Measurements from ENCODE around the gene ADARB1.
A peak's percentile ranks its signal among the peaks of the same experiment; 100 is the strongest.

The ADARB1 gene

DNA sequence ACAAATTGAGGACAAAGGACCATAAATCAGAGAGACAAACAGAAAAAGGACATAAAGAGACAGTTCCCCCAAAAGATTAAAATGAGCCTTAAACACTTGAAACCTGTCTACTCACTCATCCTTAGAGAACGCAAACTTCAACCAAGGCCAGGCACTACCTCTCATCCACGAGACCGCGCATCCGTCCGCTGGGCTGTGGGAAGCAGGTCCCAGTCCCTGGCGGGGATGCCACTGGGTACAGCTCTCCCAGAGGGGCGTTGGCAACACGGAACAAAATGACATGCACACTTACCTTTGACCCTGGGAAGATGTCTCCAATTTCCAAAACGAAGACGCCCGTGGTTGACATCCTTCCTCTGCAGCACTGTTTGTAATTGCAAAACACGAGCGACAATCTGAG is 16.5 kb upstream of the ADARB1 start:
- TF ChIP-seq, protein P1, sequence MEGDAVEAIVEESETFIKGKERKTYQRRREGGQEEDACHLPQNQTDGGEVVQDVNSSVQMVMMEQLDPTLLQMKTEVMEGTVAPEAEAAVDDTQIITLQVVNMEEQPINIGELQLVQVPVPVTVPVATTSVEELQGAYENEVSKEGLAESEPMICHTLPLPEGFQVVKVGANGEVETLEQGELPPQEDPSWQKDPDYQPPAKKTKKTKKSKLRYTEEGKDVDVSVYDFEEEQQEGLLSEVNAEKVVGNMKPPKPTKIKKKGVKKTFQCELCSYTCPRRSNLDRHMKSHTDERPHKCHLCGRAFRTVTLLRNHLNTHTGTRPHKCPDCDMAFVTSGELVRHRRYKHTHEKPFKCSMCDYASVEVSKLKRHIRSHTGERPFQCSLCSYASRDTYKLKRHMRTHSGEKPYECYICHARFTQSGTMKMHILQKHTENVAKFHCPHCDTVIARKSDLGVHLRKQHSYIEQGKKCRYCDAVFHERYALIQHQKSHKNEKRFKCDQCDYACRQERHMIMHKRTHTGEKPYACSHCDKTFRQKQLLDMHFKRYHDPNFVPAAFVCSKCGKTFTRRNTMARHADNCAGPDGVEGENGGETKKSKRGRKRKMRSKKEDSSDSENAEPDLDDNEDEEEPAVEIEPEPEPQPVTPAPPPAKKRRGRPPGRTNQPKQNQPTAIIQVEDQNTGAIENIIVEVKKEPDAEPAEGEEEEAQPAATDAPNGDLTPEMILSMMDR (conservative IDR thresholded peaks at IDR 0.05): no peak
- H3K27ac ChIP-seq: no peak overlapping the region

DNA sequence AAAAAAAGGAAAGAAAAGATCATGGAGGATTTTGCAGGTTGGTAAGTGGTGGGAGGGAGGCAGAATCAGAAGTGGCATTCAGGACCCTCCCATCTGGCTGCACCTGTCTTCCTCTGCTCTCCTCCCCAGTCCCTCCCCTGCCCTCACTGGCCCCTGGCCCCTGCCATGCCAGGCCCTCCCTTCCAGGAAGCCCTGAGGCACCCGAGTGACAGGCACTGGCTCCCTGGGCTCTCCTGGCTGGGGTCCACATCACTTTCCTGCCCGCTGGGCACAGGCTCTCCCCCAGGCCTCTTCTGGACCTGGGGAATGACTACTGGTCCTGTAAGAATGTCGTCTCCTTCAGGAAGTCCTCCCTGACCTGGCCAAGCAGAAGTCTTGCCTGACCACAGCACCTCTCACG is 15.3 kb upstream of the ADARB1 start:
- TF ChIP-seq, protein P1 (conservative IDR thresholded peaks at IDR 0.05): no peak
- H3K27ac ChIP-seq: no peak overlapping the region

DNA sequence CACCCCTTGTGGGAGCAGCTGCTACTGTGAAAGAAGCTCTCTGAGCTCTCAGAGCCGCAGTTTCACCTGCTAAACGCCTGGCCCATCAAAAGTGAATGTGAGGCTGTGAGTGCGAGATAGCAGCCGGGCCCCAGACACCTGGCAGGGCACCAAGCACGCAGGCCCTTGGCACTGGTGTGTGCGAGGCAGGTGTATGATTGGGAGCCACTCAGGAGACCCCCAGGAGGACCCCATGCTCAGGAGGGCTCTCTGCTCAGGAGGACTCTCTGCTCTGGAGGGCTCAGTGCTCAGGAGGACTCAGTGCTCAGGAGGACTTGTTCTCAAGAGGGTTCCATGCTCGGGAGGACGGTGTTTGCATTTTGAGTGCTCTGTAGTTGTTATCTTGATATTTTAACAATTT is 14.3 kb upstream of the ADARB1 start:
- TF ChIP-seq, protein P1 (conservative IDR thresholded peaks at IDR 0.05): no peak
- peak overlapping the region; percentile 51 for H3K27ac ChIP-seq

DNA sequence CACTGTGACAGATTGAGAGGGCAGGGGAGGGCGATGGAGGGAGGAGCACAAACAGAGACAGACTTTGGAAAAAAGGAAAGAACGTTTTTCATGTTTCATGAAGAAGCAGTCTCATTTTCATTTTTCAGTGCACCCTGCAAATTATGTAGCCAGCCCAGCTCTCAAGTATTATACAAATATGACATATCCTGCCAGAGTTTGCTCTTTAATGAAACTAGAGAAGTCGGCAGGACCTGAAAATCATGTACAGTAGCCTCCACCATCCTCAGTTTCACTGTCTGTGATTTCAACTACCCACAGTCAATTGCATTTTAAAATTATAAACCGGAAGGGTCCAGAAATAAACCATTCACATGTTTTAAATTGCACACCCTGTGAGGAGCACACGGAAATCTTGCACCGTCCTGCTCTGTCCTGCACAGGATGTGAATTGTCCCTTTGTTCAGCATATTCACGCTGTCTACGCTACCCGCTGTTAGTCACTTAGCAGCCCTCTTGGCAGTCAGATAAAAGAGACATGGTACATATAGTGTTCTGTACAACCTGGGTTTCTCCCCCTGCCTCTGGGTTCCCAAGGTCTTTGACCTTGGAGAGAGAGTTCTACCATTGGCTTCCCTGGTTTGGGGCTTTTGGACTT is 13.6 kb upstream of the ADARB1 start:
- peak overlapping the region; percentile 51 for H3K27ac ChIP-seq
- TF ChIP-seq, protein P1 (conservative IDR thresholded peaks at IDR 0.05): no peak

DNA sequence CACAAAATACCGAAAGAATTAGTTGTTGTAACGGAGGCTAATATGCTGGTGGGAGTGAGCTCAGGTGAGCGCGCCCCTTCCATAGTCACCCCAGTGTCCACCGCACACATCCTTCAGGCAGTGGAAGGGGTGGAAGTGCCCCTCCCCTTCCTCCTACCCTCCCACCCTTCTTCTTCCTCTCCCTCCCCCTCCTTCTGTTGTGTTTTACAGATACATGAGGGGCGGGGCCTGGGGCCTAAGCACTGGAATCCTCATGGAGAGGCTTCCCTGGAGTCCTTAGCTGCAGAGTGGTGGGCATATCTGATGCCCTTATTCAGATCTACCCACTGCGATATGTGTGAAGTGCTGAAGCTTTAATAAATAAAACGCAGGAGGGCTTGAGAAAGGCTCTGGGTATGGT is 10.3 kb upstream of the ADARB1 start:
- H3K27ac ChIP-seq: no peak overlapping the region
- TF ChIP-seq, protein P1 (conservative IDR thresholded peaks at IDR 0.05): no peak

DNA sequence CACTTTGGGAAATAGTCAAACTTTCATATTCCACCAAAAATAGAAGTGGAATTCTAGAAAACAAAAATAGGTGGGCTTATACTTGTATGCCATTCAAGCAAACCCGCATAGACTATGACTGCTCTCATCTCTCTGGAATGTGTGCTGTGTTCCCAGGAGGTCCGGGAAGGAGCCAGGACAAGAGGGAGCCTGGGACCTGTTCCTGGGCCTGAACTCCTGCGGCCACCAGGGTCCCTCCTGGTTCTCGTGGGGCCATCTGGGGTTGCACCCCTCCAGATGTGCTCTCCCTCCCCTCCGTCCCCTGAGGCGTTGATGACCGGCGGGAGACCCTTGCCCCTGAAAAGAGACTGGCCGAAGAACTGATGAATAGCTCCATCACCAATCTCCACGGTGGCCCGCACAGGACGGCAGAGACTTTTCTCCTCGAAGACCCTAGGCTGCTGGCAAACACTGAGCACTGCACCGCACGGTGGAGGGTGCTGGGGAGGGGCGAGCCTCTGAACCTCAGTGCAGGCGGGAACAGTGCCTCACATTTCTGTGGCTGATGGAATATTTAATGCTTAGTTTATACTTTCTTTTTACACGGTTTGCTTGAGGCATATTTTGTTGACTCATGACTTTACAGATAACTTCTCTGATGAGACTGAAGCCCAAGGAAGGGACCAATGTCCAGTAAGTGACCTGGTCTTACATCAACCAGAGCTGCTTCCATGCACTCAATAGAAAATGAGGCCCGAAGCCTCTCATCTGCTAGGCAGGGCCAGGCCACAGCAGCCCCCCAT is 9.6 kb upstream of the ADARB1 start:
- H3K27ac ChIP-seq: no peak overlapping the region
- TF ChIP-seq, protein P1 (conservative IDR thresholded peaks at IDR 0.05): no peak

DNA sequence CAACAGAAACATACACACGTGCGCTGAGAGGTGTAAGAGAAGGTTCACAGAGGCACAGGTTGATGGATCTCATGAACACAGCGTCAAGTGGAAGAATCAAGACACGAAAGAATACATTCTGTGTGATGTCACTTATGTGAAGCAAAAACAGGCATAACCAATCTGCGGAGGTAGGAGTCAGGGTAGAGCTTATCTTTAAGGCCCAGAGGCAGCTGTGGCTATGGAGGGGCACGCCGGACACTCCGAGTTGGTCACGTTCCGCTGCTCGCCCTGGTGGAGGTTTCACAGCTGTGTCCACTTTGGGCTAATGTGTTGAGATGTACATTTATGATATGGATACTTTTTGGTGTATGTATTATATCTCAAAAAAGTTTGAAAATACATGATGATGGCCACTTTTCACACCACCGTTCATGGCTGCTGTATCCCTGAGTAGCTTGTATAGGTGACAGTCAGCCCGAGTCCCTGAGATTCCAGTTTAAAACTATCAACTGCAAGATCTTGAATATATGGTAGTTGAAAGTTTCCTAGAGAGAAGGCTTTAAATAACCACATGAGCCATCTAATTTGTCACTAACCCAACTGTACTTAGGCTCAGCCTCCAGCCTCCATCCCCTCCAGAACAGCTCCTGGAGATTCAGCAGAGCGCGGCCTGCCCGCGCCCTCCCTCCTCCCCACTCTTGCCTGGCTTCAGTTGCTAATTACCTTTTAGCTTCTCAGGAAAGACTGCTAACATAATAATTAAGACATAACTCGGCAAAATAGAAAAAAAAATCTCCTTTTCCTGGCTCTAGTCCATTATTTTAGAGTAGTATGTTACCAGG is 6.7 kb upstream of the ADARB1 start:
- H3K27ac ChIP-seq: no peak overlapping the region
- TF ChIP-seq, protein P1 (conservative IDR thresholded peaks at IDR 0.05): no peak

All from VCaP (cell line).